ENCODE results near the gene LSM14A. TPM values are rescaled to one million over a fixed set of nuclear protein-coding genes. Genes with fewer than 3 reads are reported as not detected.

The LSM14A gene
- total RNA-seq, 1 donor from 2014 or later = 107 TPM

DNA sequence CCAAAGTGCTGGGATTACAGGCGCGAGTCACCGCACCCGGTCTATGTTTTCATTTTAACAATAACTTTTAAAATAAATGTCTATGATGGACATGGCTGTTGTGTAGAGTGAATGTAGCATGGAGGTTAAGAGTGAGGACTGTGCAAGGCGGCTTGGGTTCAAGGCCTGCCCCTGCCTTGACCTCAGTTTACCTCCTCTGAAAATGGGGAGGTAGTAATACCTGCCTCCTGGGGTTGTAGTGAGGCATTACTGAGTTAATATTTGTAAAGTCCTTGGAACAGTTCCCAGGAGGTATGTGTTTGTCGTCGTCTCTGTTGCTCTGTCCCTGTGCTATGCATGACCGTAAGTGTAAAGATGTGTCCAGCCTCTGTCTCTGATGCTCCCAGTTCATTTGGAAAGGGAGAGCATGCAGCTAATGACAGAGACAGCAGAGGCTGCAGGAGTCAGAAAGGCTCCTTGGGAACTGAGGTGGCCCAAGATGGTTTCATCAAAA is 91.5 kb downstream of the LSM14A start:
- Histone ChIP-seq H3K9me3 (no peaks in the 10 kb centered on the region), H3K27me3 (no peaks in the 10 kb centered on the region), H3K4me3 (no peak overlapping the region), H3K27ac (peak overlapping the region; percentile 73 to 75), H3K36me3 (no peaks in the 10 kb centered on the region), H3K4me1 (peaks cover 3 to 43% of the 10 kb centered on the region in 2 donors)
- DNase-seq (ENCODE audit: low spot score in 2 of 2) = no peak
- intact Hi-C loops (cut with DNase I) = no loop called here
- no peak for TF ChIP-seq CTCF (IDR thresholded peaks at IDR 0.05)

- DNase-seq (ENCODE audit: low spot score in 2 of 2) = no peak
- Histone ChIP-seq H3K4me3 (peak overlapping the region in 1 of 2 donors; percentile 13), H3K9me3 (no peaks in the 10 kb centered on the region), H3K36me3 (no peaks in the 10 kb centered on the region), H3K4me1 (peaks cover 4 to 48% of the 10 kb centered on the region in 2 donors), H3K27me3 (no peaks in the 10 kb centered on the region), H3K27ac (peak overlapping the region; percentile 73 to 75)
- TF ChIP-seq CTCF (IDR thresholded peaks at IDR 0.05) = no peak
- intact Hi-C loops (cut with DNase I) = no loop called here
Observed at GRCh38 chr19:34265221-34265650, 92.9 kb downstream of the LSM14A start.

DNA sequence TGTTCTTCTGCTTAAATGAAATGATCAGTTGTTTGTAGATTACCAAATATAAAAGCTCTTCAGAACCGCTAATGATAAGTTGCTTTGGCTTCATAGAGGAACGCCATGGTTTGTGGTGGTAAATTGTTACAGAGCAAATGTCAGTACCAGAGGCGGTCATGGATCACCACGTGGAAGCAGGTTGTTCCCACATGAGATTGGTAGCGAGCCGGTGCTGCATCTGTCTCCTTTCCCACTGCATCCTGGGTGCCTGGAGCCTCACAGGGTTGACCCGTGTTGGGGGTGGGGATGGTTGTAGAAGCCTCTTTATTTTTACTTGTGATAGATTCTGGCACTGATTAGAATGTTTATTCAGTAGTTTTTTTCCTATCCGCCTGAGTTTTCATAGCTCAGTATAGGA is 96.8 kb downstream of the LSM14A start:
- Histone ChIP-seq H3K4me1 (peaks cover 4 to 61% of the 10 kb centered on the region in 2 donors), H3K36me3 (no peaks in the 10 kb centered on the region), H3K4me3 (peak overlapping the region in 1 of 2 donors; percentile 21), H3K27me3 (no peaks in the 10 kb centered on the region), H3K9me3 (no peaks in the 10 kb centered on the region), H3K27ac (peak overlapping the region; percentile 95)
- DNase-seq (ENCODE audit: low spot score in 2 of 2) = no peak
- intact Hi-C loops (cut with DNase I) = no loop called here
- no peak for TF ChIP-seq CTCF (IDR thresholded peaks at IDR 0.05)

- Histone ChIP-seq H3K4me3 (peak overlapping the region in 1 of 2 donors; percentile 40), H3K36me3 (no peaks in the 10 kb centered on the region), H3K27ac (peak overlapping the region; percentile 95), H3K9me3 (no peaks in the 10 kb centered on the region), H3K27me3 (no peaks in the 10 kb centered on the region), H3K4me1 (peaks cover 4 to 63% of the 10 kb centered on the region in 2 donors)
- intact Hi-C loops (cut with DNase I) = no loop called here
- TF ChIP-seq CTCF (IDR thresholded peaks at IDR 0.05) = no peak
- no peak for DNase-seq (ENCODE audit: low spot score in 2 of 2)
Observed at GRCh38 chr19:34269489-34269888, 97.2 kb downstream of the LSM14A start.

GRCh38 chr19:34269968-34270621 is 97.8 kb downstream of the LSM14A start:
- Histone ChIP-seq H3K27ac (peak overlapping the region; percentile 95), H3K9me3 (no peaks in the 10 kb centered on the region), H3K4me1 (peaks cover 4 to 59% of the 10 kb centered on the region in 2 donors), H3K36me3 (no peaks in the 10 kb centered on the region), H3K4me3 (peak overlapping the region; percentile 12 to 40), H3K27me3 (no peaks in the 10 kb centered on the region)
- DNase-seq (ENCODE audit: low spot score in 2 of 2) = peak; percentile 59 to 89
- TF ChIP-seq CTCF (IDR thresholded peaks at IDR 0.05) = no peak
- intact Hi-C loops (cut with DNase I) = no loop called here

Measured in ascending aorta (tissue), 2 donors.